ENCODE results near the gene MMP19. TPM values are rescaled to one million over a fixed set of nuclear protein-coding genes. Genes with fewer than 3 reads are reported as not detected.

The MMP19 gene
- total RNA-seq, 2 donors from 2014 or later = 5.0 to 7.7 TPM

- TF ChIP-seq CTCF (IDR thresholded peaks at IDR 0.05) = no peak
- Histone ChIP-seq H3K4me3 (peak within 1 kb of the TSS; percentile 84 to 91), H3K9me3 (no peaks in the 10 kb centered on the region), H3K4me1 (peaks cover 0 to 50% of the 10 kb centered on the region in 2 donors), H3K27ac (peak within 1 kb of the TSS; percentile 88 to 90), H3K27me3 (no peaks in the 10 kb centered on the region), H3K36me3 (peaks cover 43% of the 10 kb centered on the region)
- peak; percentile 100 for DNase-seq (ENCODE audit: low spot score)
Observed at GRCh38 chr12:55817345-55818139, 25.2 kb downstream of the MMP19 start, which contains the start of the genes ORMDL2 and SARNP. Gene ORMDL2 (plus strand): TSS chr12:55818041. CDS start chr12:55819000, 959 bp downstream. Gene SARNP (minus strand): TSS chr12:55817724. CDS start chr12:55817701, 23 bp downstream.

- Histone ChIP-seq H3K9me3 (no peaks in the 10 kb centered on the region), H3K4me1 (peaks cover 0 to 54% of the 10 kb centered on the region in 2 donors), H3K4me3 (peak overlapping the region; percentile 84 to 91), H3K27me3 (no peaks in the 10 kb centered on the region), H3K27ac (peak overlapping the region; percentile 88 to 90), H3K36me3 (peaks cover 37% of the 10 kb centered on the region)
- TF ChIP-seq CTCF (IDR thresholded peaks at IDR 0.05) = no peak
- DNase-seq (ENCODE audit: low spot score) = no peak
Observed at GRCh38 chr12:55816881-55817344, 25.8 kb downstream of the MMP19 start.

GRCh38 chr12:55815473-55815872 lies 27.3 kb downstream of the MMP19 start:
- Histone ChIP-seq H3K36me3 (peaks cover 22% of the 10 kb centered on the region), H3K4me3 (no peak overlapping the region), H3K4me1 (peaks cover 0 to 54% of the 10 kb centered on the region in 2 donors)

GRCh38 chr12:55814257-55814656 lies 28.5 kb downstream of the MMP19 start:
- no peak for DNase-seq (ENCODE audit: low spot score)
- H3K4me3 ChIP-seq = no peak overlapping the region
- no peak overlapping the region for H3K27ac ChIP-seq
- H3K4me1 ChIP-seq = peaks cover 0 to 54% of the 10 kb centered on the region in 2 donors
- no peaks in the 10 kb centered on the region for H3K9me3 ChIP-seq
- peaks cover 15% of the 10 kb centered on the region for H3K36me3 ChIP-seq
- no peaks in the 10 kb centered on the region for H3K27me3 ChIP-seq
- TF ChIP-seq CTCF (IDR thresholded peaks at IDR 0.05) = no peak

More at GRCh38 chr12:55815473-55815872, 27.3 kb downstream of the MMP19 start:
- no peak for TF ChIP-seq CTCF (IDR thresholded peaks at IDR 0.05)
- DNase-seq (ENCODE audit: low spot score) = no peak
- H3K27me3 ChIP-seq = no peaks in the 10 kb centered on the region
- H3K9me3 ChIP-seq = no peaks in the 10 kb centered on the region
- peak overlapping the region in 1 of 2 donors; percentile 8 for H3K27ac ChIP-seq

GRCh38 chr12:55812088-55812487 lies 30.6 kb downstream of the MMP19 start:
- Histone ChIP-seq H3K9me3 (no peaks in the 10 kb centered on the region), H3K4me3 (no peak overlapping the region), H3K27me3 (no peaks in the 10 kb centered on the region), H3K36me3 (peaks cover 21% of the 10 kb centered on the region), H3K4me1 (peaks cover 0 to 45% of the 10 kb centered on the region in 2 donors), H3K27ac (no peak overlapping the region)
- no peak for TF ChIP-seq CTCF (IDR thresholded peaks at IDR 0.05)
- no peak for DNase-seq (ENCODE audit: low spot score)

Measured in right atrium auricular region (tissue), 2 donors.